ENCODE measurements around the gene CHMP2B. TPM values are rescaled to one million over a fixed set of nuclear protein-coding genes. Genes with fewer than 3 reads are reported as not detected.

Gene CHMP2B
- total and polyA plus RNA-seq, 2 of the 8 experiments (the other 6 are each of a cell fraction or from before 2014, with no cell fraction given) = 14.0 to 56.5 TPM

GRCh38 chr3:87191175-87191574, 35.9 kb upstream of the CHMP2B start:
- no peak for FAIRE-seq
- TF ChIP-seq KDM4A (IDR thresholded peaks at IDR 0.05; ENCODE audit: low read depth, low read length, severe bottlenecking) (no peak), EGR1 (IDR thresholded peaks at IDR 0.05; ENCODE audit: borderline replicate concordance, low read depth, low read length) (no peak), POLR2A (IDR thresholded peaks at IDR 0.05; ENCODE audit: control extremely low read depth in 1 of 2, low read depth in 2 of 2, low read length in 2 of 2) (no peak), FOSL1 (IDR thresholded peaks at IDR 0.05; ENCODE audit: insufficient read depth, low read depth, low read length) (no peak), YY1 (IDR thresholded peaks at IDR 0.05; ENCODE audit: low read depth, low read length) (no peak), SIX5 (IDR thresholded peaks at IDR 0.05; ENCODE audit: low read depth, low read length) (no peak), ASH2L (IDR thresholded peaks at IDR 0.05; ENCODE audit: low read length) (no peak), SP2 (IDR thresholded peaks at IDR 0.05; ENCODE audit: low read length) (no peak), TEAD4 (IDR thresholded peaks at IDR 0.05; ENCODE audit: low read depth, low read length) (no peak), ATF3 (IDR thresholded peaks at IDR 0.05; ENCODE audit: insufficient read depth, low read depth, low read length) (no peak), SP1 (IDR thresholded peaks at IDR 0.05; ENCODE audit: low read depth, low read length) (no peak), RNF2 (IDR thresholded peaks at IDR 0.05; ENCODE audit: borderline replicate concordance, low read depth, low read length, missing control alignments, poor library complexity, severe bottlenecking) (no peak), SIRT6 (IDR thresholded peaks at IDR 0.05; ENCODE audit: low read length) (no peak), BCL11A (IDR thresholded peaks at IDR 0.05; ENCODE audit: low read depth in 2 of 2, low read length in 2 of 2) (no peak)

More at GRCh38 chr3:87191175-87191574, 35.9 kb upstream of the CHMP2B start:
- Histone ChIP-seq H3K79me1 (ENCODE audit: low read depth, low read length) (no peaks in the 10 kb centered on the region), H3K27ac (ENCODE audit: low read depth, low read length) (no peak overlapping the region), H2BK15ac (ENCODE audit: low read length) (no peak overlapping the region), H4K8ac (ENCODE audit: extremely low read depth, insufficient read depth, low read length) (no peak overlapping the region), H3K27me3 (replicated peaks in 1 of 4; ENCODE audit: control insufficient read depth in 3 of 4, extremely low read depth in 1 of 4, insufficient read depth in 3 of 4, low read length in 3 of 4) (no peaks in the 10 kb centered on the region), H2BK20ac (ENCODE audit: low read length) (no peak overlapping the region), H3K18ac (ENCODE audit: extremely low read depth, low read length) (no peak overlapping the region), H3K4me1 (replicated peaks in 1 of 4; ENCODE audit: control insufficient read depth in 3 of 4, insufficient read depth in 4 of 4, low read length in 3 of 4) (peaks cover 0 to 4% (median 0%) of the 10 kb centered on the region in 4 experiments; a peak in 2 of 7 replicates), H3K23me2 (ENCODE audit: low read depth, low read length) (no peaks in the 10 kb centered on the region), H3K9me3 (ENCODE audit: insufficient read depth in 2 of 2, low read depth in 1 of 2, low read length in 1 of 2) (peaks cover 10 to 14% of the 10 kb centered on the region in 2 experiments), H3K4me2 (ENCODE audit: insufficient read depth in 1 of 2, low read depth in 2 of 2, low read length in 2 of 2) (no peak overlapping the region), H3K56ac (replicated peaks; ENCODE audit: insufficient read length, low read depth, low read length) (no peak overlapping the region), H3K36me3 (ENCODE audit: control insufficient read depth in 2 of 4, insufficient read depth in 4 of 4, low read length in 3 of 4) (0 out of 8 replicates have a peak, but pooled peaks cover 0 to 3% (median 0%) of the 10 kb centered on the region in 4 experiments), H2AFZ (ENCODE audit: low read length) (no peak overlapping the region), H2BK12ac (ENCODE audit: low read depth, low read length) (no peak overlapping the region), H3K14ac (ENCODE audit: insufficient read length) (no peak overlapping the region), H4K5ac (ENCODE audit: insufficient read length, low read depth, low read length) (no peak overlapping the region), H4K20me1 (replicated peaks in 1 of 2; ENCODE audit: control insufficient read depth in 1 of 2, insufficient read depth in 2 of 2, low read length in 2 of 2) (peaks cover 0 to 2% of the 10 kb centered on the region in 2 experiments), H3K79me2 (ENCODE audit: control insufficient read depth in 1 of 2, insufficient read depth in 2 of 2, low read length in 2 of 2) (no peaks in the 10 kb centered on the region), H4K91ac (replicated peaks; ENCODE audit: insufficient read length, low read length) (no peak overlapping the region), H3K4ac (replicated peaks; ENCODE audit: insufficient read length, low read depth, low read length) (no peak overlapping the region), H3K23ac (ENCODE audit: insufficient read length) (no peak overlapping the region), H3K9ac (replicated peaks in 1 of 4; ENCODE audit: extremely low read depth in 1 of 4, low read depth in 3 of 4, low read length in 3 of 4) (no peak overlapping the region), H2BK120ac (replicated peaks; ENCODE audit: low read depth, low read length) (no peak overlapping the region), H3K4me3 (ENCODE audit: extremely low read depth in 1 of 4, insufficient read depth in 2 of 4, low read depth in 3 of 4, low read length in 4 of 4) (no peak overlapping the region), H2BK5ac (ENCODE audit: low read depth, low read length) (no peak overlapping the region), H2AK5ac (ENCODE audit: low read depth, low read length) (no peak overlapping the region)
- WGBS, 2 experiments (ENCODE audit: extremely low coverage in 1 of 2, insufficient coverage in 1 of 2, insufficient read length in 1 of 2, insufficient replicate concordance in 2 of 2, low coverage in 1 of 2, low lambda C conversion rate in 2 of 2, missing lambda C conversion rate in 1 of 2) = 91% methylated on average over 2 of the region's 2 CpGs; no CpG with 5 or more reads in 1 of the 2 experiments
- no peak for DNase-seq (ENCODE audit: low read depth in 1 of 2, low spot score in 2 of 2)
- ChIA-PET CTCF (ENCODE audit: partially characterized antibody) (interaction anchor here (0.7 kb wide), 1 partner anchor 503 kb away, joined by 3 read pairs; no protein-coding TSS in a partner anchor), POLR2A (ENCODE audit: partially characterized antibody) (no interaction called here)

Data from H1 (cell line).